ENCODE data around the gene KASH5.

- TF ChIP-seq CTCF (IDR thresholded peaks at IDR 0.05; ENCODE audit: low read length) (no peak), EZH2 (IDR thresholded peaks at IDR 0.05; ENCODE audit: borderline replicate concordance, low read length) (no peak)
Observed at GRCh38 chr19:49450405-49450804, 62.4 kb downstream of the KASH5 start.
